ENCODE measurements around the gene JUND.
"Not testable (repeated sequence)": the region's sequence is repeated elsewhere in the genome, so short reads cannot be mapped to it uniquely, and the experiment has no call there.

The JUND gene

GRCh38 chr19:18281082-18282020, at the start of gene JUND:
TSS of gene JUND (minus strand) at chr19:18281622. CDS start at chr19:18281484, 138 bp downstream.
- peak; percentile 97 for FAIRE-seq
- peak; percentile 93 for DNase-seq (ENCODE audit: insufficient read length, low spot score)

- FAIRE-seq = no peak
- DNase-seq (ENCODE audit: insufficient read length, low spot score) = no peak
Measured at GRCh38 chr19:18330868-18331267, 49.4 kb upstream of the JUND start.

GRCh38 chr19:18329035-18329376, 47.6 kb upstream of the JUND start:
- no peak for DNase-seq (ENCODE audit: insufficient read length, low spot score)
- no peak for FAIRE-seq

DNA sequence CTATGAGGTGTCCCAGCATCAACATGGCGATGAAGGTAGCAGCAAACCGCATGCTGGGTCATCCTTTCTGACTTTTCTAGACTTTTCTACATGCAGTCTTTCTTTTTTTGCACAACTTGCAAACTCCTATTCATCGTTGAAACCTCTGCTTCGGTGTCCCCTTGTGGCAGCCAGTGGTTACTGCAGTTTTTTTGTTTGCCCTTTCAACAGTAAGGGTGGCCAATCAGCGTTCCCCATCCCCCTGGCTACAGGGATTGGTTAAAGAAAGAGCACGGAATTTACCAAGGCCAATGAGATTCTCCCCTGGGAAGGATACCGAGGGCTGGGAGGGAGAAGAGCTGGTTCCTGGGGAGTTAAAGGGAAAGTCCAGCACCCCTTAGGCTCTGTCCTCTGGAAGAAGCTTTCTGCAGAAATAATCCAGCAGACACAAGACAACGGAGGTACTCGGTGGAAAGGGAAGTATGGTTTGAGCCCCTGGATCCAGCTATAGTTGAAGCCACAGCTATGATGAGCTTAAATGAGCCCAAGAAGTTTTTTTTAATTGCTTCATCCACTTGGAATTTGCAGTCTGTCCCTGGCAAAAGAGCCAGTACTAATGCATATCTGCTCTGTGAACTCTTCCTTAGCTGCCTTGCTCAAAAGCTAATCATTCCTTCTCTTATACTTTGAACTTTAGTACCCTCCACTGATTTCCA, 47.1 kb upstream of the JUND start:
- peak; percentile 33 for FAIRE-seq

GRCh38 chr19:18326772-18327171, 45.4 kb upstream of the JUND start:
- DNase-seq (ENCODE audit: insufficient read length, low spot score) = no peak
- FAIRE-seq = no peak

More for the DNA sequence above, 47.1 kb upstream of the JUND start:
- DNase-seq (ENCODE audit: insufficient read length, low spot score) = peak; percentile 99

DNA sequence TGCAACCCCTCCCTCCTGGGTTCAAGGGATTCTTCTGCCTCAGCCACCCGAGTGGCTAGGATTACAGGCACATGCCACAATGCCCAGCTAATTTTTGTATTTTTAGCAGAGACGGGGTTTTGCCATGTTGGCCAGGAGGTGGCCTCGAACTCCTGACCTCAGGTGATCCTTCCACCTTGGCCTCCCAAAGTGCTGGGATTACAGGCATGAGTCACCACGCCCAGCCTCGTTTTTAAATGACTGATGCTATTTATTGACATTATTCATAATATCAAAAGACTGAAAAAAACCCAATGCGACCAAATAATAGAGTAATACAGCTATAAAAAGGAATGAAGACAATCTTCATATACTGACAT, 42.9 kb upstream of the JUND start:
- FAIRE-seq; DNase-seq (ENCODE audit: insufficient read length, low spot score): not testable (repeated sequence)

DNA sequence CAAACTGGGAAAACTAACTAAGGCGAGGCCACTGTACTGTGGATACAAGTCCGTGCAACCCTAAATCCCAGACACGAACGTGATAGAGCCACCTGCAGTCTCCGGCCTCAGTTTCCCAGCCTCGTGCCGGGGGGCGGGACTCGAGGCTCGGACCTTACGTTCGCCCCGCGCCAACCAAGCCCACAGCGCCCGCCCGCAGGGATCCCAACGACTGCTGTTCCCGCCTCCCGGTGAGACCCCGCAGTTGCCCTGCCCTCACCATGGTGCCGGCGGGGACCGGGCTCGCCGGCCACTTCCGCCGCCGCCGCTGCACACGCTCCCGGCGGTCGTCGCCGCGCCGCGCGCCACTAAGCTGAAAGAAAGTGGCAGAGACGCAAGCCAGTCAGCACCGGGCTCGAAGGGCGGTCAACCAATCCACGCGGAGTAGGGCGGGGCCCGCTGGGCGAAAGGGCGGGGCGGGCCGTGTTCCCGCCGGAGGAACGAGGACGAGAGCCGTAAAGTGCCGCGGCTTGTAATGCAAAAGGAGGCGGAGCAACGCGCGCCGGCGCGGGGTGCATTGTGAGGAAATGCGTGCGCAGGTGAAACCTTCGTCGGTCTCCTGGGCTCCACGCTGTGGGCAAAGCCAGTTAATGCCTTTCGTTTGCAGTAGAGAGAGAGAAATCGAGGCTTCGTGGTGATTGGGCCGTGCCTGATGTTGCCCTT, 41.5 kb upstream of the JUND start, which contains the start of gene LSM4:
LSM4 (minus strand) TSS at position 318 of the 702 bp plus-strand sequence; CDS start at position 262, 56 bp downstream.
- FAIRE-seq (peak; percentile 99), DNase-seq (ENCODE audit: insufficient read length, low spot score) (peak; percentile 98)

DNA sequence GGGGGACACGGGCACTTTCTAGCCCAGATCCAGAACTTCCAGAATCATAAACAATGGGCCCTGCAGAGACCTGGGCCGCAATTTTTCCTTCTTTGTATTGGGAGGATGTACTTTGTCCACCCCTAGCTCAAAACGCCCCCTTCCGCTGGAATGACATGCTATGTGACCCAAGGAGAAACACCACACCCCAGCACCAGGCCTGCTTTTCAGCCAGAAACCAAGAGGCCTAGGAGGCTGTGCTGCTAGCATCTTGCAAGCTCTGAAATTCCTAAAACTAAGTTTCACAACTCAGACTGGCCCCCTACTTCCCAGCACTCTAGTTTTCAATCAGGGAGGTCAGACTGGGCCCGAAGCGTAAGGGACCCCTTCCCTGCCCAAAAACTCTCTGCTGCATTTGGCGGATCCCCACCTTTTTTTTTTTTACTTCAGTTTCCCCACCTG, 40.9 kb upstream of the JUND start:
- FAIRE-seq = no peak
- DNase-seq (ENCODE audit: insufficient read length, low spot score) = peak; percentile 61

- DNase-seq (ENCODE audit: insufficient read length, low spot score) = no peak
- no peak for FAIRE-seq
Measured at GRCh38 chr19:18321734-18322102, 40.3 kb upstream of the JUND start.

DNA sequence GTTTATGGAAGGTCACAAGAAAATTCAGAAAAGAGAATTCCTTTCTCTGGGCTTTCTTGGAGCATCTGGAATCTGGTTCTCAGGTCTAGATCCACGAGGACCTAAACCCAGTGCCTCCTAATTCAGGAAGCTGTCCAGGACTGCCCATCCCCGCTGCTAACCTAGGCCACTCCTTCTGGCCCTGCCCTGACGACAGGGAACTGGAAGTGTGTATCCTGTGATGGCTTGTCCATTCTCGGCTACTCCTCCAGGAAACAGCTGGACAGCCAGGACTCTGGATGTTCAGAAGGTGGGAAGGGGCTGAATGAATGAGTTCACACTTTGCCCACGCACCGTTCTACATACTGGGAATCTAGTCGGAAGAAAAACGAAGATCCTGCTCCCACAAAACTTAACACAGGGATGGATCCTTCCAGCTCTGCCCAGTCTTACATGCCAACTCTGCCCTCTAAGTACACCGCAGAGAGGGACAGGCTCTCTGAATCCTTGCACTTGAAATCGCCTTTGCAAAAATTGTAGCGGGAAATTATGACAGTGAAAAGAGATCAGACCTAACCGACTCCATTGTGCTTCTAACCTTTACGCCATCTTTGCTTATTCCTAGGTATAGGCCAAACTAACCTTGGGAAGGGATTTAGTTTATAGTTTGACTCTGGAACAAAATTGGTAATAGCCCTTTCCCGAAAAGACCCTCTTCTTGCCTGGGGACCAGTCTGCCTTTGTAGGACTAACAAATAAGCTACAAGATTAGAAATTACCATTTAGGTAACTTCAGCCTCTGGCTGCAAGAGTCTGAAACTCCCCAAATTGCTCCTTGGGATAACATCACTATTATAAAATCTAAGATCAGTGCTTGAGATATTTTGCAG, 39.7 kb upstream of the JUND start:
- no peak for DNase-seq (ENCODE audit: insufficient read length, low spot score)
- FAIRE-seq = no peak

DNA sequence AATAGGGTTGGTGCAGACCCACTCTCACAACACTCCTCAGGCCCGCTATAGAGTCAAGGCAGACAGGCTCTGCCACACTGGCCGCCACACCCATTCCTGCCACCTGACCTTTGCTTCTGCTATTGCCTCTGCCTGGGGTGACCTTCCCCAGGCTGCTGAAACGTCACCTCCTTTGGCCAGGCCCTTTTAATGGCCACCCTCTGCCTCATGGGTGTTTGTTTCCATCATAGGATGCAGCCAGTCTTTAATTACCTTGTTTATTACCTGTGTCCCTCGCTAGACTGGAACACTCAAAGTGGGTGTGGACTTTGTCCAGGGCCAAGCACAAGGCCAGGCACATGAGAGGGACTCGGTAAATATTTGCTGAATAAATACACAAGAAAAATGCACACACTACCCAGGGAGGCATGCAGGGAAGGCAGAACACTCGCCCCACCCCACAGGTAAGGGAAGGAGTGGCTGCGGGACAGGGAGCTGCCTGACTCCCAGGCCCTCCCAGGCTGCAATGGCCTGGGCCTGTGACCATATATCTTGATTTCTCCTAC, 38.2 kb upstream of the JUND start:
- FAIRE-seq = no peak
- no peak for DNase-seq (ENCODE audit: insufficient read length, low spot score)

DNA sequence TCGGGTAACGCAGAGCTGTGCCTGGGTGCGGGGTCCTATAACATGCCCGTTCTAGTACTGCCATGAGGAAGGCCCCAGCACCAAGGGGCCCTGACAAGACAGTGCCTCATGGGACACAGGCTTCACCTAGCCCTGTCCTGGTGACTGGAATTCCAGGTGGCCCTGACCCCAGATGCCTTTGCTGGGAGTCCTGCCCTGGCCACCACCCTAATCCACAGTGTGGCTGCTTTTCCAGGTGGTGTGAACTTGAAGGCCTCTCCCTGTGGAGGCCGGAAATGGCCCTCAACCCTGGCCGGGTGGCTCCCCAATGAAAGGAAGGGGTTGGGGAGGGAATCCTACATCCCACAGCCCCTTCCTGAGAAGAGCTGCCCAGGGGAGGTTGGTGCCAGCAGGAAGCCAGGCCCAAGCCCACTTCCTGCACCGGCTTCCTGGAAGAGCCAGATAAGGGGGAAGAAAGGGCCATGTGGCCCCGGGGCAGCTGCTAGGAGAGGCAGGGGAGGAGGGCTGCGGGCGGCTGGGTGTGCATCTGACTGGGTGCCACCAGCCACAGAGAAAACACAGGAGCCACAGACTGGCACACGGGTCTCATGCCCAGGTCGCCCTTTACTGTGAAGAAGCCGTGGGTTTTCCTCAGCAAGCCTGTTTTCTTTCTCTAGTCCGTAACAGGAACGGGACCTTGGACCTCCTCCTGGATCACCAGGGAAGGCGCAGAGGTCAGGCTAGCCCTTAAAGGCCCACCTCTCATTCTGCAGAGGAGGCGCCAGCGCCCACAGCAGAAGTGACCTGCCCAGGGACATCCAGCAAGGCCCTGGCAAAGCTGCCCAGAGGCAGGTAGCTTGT, 36.8 kb upstream of the JUND start:
- DNase-seq (ENCODE audit: insufficient read length, low spot score) = no peak
- FAIRE-seq = no peak

GRCh38 chr19:18313398-18313797, 32.0 kb upstream of the JUND start:
- no peak for FAIRE-seq

GRCh38 chr19:18312092-18312534, 30.7 kb upstream of the JUND start:
- no peak for DNase-seq (ENCODE audit: insufficient read length, low spot score)
- no peak for FAIRE-seq

More at GRCh38 chr19:18313398-18313797, 32.0 kb upstream of the JUND start:
- DNase-seq (ENCODE audit: insufficient read length, low spot score) = no peak

DNA sequence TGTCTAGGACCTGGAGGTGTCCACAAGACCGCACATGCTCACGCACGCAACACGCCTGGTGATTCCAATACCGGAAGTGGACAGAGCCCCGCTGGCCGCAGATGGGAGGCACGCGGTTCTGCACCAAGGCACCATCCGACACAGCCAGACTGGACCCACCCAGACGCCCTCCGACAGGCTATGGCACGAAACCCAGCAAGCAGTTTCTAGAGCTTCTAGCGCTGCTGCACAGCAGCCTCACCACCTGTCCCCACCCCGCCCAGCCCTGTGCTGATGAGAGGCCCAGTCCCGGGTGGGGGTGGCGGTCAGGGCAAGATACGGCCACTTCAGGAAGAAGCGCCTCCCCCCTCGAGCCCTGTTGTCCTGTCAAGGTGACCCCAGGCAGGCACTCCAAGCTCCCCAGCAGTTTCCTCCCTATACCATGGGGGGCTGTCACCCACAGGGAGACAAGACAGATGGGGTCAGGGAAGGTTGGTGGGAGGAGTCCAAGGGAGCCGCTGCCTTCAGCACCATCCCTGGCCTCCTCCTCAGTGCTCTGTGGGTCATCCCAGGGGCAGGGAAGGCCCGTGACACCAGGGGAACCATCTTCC, 30.2 kb upstream of the JUND start:
- FAIRE-seq = peak; percentile 33

GRCh38 chr19:18310966-18311365, 29.5 kb upstream of the JUND start:
- FAIRE-seq (no peak), DNase-seq (ENCODE audit: insufficient read length, low spot score) (no peak)

More for the DNA sequence above, 30.2 kb upstream of the JUND start:
- DNase-seq (ENCODE audit: insufficient read length, low spot score) = no peak

DNA sequence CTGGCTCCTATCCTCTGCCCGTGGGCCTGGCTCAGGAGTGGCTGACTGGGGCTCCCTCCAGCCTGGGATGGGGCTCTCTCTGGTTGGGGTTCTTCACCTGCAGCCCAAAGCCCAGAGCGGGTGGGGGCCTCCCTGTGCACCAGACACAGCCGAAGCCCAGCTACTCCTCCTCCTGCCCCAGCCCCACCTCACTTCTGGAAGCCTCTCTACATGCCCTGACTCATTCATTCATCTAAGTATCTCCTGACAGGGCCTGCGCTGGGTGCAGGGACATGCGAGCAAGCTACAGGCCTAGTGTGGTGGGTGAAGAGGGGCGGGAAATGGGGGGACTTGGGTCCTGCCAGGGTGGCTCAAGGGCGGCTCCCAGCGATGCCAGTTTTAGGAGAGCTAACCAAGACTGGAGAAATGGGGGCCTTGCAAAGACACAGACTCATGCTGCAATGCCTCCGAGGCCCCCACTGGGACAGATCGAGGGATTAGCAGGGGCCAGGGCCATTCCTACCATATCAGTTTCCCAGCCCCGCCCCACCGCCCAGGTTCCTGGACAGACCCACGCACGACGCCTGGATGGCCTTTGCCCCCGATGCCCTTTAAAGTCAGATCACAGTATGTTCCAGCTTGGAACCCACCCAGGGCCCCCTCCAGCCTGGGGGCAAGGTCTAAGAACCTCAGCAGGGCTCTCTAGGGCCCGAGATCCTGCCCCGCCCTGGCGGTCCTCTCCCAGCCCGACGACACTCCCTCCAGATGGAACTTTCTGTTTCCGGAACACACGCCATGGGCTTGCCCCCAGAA, 28.9 kb upstream of the JUND start:
- FAIRE-seq (no peak), DNase-seq (ENCODE audit: insufficient read length, low spot score) (no peak)

Data from HTR-8/SVneo (cell line).